Left ventricle myocardium inferior (tissue), 1 donor: Measurements from ENCODE around the gene DNM3. TPM values are rescaled to one million over a fixed set of nuclear protein-coding genes. Genes with fewer than 3 reads are reported as not detected.

ENCODE experiments used
- DNase-seq: peaks from one replicate; pipeline ENCODE4 v3.0.0-alpha.2; 2020
- H3K27ac ChIP-seq: fragments of 200-600 bp; replicated peaks from 2 replicates; pipeline ENCODE4 v1.8.0; 2021
- H3K27me3 ChIP-seq: fragments of 200-600 bp; 2 replicates; pipeline ENCODE4 v1.8.0; 2021; ENCODE audit warnings: low read depth
- H3K36me3 ChIP-seq: fragments of 200-600 bp; 2 replicates; pipeline ENCODE4 v1.8.0; 2021
- H3K4me1 ChIP-seq: fragments of 200-600 bp; 2 replicates; pipeline ENCODE4 v1.8.0; 2021
- H3K4me3 ChIP-seq: fragments of 200-600 bp; 2 replicates; pipeline ENCODE4 v1.8.0; 2021; ENCODE audit warnings: mild to moderate bottlenecking, moderate library complexity
- H3K9me3 ChIP-seq: fragments of 200-600 bp; replicated peaks from 2 replicates; pipeline ENCODE4 v1.8.0; 2021
- CTCF ChIP-seq: fragments of 200-600 bp; IDR thresholded peaks from 2 replicates; pipeline ENCODE4 v1.8.0; 2021; ENCODE audit warnings: antibody characterized with exemption, mild to moderate bottlenecking, borderline replicate concordance
- intact Hi-C: fragments of 100-400 bp; cut with micrococcal nuclease; formaldehyde crosslinking; loops from one replicate; pipeline ENCODE4 v1.11.0; 2022
- total RNA-seq: library from RNA; stranded (reverse); fragmentation: NEBNext Ultra II Directional; extraction: Animal tissue kit (Norgen Biotek cat#: 25700); gene quantifications from one replicate; pipeline ENCODE4 v1.2.1, GENCODE V29; 2021
- donor health status: DM: no; HTN: yes; CAD: no; lungs with severe emphysema.

Gene DNM3
- total RNA-seq, 1 donor from 2014 or later = 1.2 TPM

- no peak overlapping the region for H3K27ac ChIP-seq
- peaks cover 9% of the 10 kb centered on the region for H3K4me1 ChIP-seq
- H3K36me3 ChIP-seq = no peaks in the 10 kb centered on the region
- no peak for TF ChIP-seq CTCF
- no peaks in the 10 kb centered on the region for H3K9me3 ChIP-seq
- no peak for DNase-seq
- intact Hi-C loops = no loop called here
- no peaks in the 10 kb centered on the region for H3K27me3 ChIP-seq
- no peak overlapping the region for H3K4me3 ChIP-seq
Observed at GRCh38 chr1:171904778-171905450, 63.6 kb downstream of the DNM3 start.

- no peak overlapping the region for H3K4me3 ChIP-seq
- no peaks in the 10 kb centered on the region for H3K27me3 ChIP-seq
- H3K27ac ChIP-seq = no peak overlapping the region
- H3K4me1 ChIP-seq = peaks cover 23% of the 10 kb centered on the region
- intact Hi-C loops = no loop called here
- no peak for TF ChIP-seq CTCF
- no peaks in the 10 kb centered on the region for H3K36me3 ChIP-seq
- DNase-seq = no peak
- H3K9me3 ChIP-seq = no peaks in the 10 kb centered on the region
Observed at GRCh38 chr1:171909711-171910110, 68.4 kb downstream of the DNM3 start.

DNA sequence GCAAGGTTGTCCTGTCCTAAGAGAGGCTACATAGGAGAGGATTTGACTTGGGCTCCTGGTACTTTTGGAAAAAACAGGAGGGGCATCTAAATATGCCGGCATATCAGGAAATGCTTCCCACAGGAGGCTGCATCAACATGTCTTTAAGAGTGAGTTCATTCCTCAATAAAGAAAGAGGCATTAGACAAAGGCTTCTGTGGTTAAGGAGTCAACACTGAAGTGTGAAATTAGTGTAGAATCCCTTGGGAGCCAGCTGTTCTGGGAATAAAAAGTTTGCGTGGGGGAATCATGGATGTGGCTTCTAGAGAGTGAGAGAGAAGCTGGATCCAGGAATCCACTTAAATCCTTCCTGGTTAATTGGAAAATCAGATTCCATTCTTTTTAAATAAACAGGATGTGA is 69.5 kb downstream of the DNM3 start:
- H3K27me3 ChIP-seq = no peaks in the 10 kb centered on the region
- no peak for TF ChIP-seq CTCF
- no peaks in the 10 kb centered on the region for H3K9me3 ChIP-seq
- intact Hi-C loops = no loop called here
- H3K4me1 ChIP-seq = peaks cover 23% of the 10 kb centered on the region
- H3K4me3 ChIP-seq = no peak overlapping the region
- H3K27ac ChIP-seq = no peak overlapping the region
- no peak for DNase-seq
- no peaks in the 10 kb centered on the region for H3K36me3 ChIP-seq

DNA sequence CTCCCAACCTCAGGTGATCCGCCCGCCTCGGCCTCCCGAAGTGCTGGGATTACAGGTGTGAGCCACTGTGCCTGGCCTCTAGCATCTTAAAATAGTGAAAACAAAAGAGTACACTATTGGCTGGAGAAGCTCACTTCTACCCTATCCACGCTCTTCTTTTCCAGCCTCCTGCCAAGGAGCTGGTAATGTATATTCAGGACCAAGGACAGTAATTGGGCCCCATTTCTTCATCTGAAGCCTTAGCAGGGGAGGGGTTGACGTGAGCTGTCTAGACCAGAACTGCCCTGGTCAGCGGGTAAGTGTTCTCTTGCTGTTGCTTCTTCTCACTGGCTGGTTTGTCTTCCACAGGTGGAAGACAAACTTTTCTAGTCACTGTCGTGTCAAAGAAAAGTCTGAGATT is 70.2 kb downstream of the DNM3 start:
- Histone ChIP-seq H3K9me3 (no peaks in the 10 kb centered on the region), H3K36me3 (no peaks in the 10 kb centered on the region), H3K27me3 (no peaks in the 10 kb centered on the region), H3K27ac (no peak overlapping the region), H3K4me3 (no peak overlapping the region), H3K4me1 (peaks cover 23% of the 10 kb centered on the region)
- no peak for DNase-seq
- TF ChIP-seq CTCF = no peak
- intact Hi-C loops = no loop called here

GRCh38 chr1:171912509-171913175 is 71.3 kb downstream of the DNM3 start:
- no peak for TF ChIP-seq CTCF
- Histone ChIP-seq H3K36me3 (no peaks in the 10 kb centered on the region), H3K27me3 (no peaks in the 10 kb centered on the region), H3K27ac (peak overlapping the region; percentile 67), H3K9me3 (no peaks in the 10 kb centered on the region), H3K4me3 (no peak overlapping the region), H3K4me1 (peaks cover 23% of the 10 kb centered on the region)
- DNase-seq = no peak
- intact Hi-C loops = no loop called here
